ENCODE measurements around the gene GRP.
A peak's percentile ranks its signal among the peaks of the same experiment; 100 is the strongest.

The GRP gene

DNA sequence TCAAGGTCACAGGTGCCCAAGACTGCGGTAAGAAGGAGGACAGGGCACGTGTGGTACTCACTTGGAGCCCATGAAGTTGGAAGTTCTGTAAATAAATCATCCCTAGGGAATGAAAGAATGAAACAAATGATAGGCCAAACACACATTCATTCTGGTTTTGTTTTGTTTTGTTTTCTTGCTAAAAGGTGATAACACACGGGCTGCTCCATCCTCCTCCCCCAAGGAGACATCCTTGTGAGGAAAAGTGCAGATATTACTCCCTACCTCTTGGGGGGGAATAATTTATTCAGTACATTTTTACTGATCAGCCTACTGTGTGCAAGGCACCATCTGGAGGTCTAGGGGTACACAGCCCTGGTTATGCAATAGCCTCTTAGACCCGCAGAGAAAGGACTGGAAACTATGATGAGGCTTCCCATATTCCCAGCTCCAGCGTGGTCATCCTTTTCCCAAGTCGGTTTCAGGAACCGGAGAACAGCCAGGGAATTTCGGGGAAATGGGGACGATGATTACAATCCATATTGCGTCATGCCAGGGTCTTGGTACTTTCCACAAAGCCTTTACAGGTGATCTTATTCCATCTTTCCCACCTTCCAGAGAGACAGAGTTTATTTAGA is 47.0 kb downstream of the GRP start:
- TF ChIP-seq, protein P1, sequence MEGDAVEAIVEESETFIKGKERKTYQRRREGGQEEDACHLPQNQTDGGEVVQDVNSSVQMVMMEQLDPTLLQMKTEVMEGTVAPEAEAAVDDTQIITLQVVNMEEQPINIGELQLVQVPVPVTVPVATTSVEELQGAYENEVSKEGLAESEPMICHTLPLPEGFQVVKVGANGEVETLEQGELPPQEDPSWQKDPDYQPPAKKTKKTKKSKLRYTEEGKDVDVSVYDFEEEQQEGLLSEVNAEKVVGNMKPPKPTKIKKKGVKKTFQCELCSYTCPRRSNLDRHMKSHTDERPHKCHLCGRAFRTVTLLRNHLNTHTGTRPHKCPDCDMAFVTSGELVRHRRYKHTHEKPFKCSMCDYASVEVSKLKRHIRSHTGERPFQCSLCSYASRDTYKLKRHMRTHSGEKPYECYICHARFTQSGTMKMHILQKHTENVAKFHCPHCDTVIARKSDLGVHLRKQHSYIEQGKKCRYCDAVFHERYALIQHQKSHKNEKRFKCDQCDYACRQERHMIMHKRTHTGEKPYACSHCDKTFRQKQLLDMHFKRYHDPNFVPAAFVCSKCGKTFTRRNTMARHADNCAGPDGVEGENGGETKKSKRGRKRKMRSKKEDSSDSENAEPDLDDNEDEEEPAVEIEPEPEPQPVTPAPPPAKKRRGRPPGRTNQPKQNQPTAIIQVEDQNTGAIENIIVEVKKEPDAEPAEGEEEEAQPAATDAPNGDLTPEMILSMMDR (conservative IDR thresholded peaks at IDR 0.05; ENCODE audit: low read depth, low read length), result no peak
- DNase-seq (ENCODE audit: low read depth), result no peak
- H3K4me3 ChIP-seq (ENCODE audit: low read depth, low read length), result no peak overlapping the region

DNA sequence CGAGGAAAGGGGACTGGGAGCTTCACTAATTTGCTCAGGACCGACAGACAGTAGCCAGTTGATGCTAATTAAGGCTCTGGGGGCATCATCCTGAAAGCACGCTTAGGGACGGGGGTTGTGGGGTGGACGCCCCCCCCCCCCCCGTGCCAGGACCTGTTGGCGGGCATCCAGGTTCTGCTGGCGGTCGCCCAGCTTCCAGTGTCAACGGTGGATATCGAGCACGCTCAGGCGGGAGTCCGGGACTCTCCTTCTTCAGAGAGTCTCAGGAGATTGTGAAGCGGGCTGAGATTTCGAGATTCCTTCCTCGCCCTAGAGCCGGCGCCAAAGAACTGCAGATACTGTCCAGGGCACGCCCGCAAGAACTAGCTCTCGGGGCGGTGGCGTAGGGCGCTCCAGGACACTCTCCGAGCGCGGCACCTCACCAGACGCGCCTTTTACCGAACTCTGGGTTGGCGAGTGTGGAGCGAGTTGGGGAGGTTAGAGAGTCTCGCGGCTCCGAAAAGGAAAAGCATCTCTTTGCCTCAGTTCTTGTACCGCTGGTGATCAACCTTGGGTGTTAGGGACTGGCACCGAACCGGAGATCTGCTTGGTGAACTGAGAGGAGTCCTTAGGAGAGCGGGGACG is 47.7 kb downstream of the GRP start:
- DNase-seq (ENCODE audit: low read depth), result no peak

DNA sequence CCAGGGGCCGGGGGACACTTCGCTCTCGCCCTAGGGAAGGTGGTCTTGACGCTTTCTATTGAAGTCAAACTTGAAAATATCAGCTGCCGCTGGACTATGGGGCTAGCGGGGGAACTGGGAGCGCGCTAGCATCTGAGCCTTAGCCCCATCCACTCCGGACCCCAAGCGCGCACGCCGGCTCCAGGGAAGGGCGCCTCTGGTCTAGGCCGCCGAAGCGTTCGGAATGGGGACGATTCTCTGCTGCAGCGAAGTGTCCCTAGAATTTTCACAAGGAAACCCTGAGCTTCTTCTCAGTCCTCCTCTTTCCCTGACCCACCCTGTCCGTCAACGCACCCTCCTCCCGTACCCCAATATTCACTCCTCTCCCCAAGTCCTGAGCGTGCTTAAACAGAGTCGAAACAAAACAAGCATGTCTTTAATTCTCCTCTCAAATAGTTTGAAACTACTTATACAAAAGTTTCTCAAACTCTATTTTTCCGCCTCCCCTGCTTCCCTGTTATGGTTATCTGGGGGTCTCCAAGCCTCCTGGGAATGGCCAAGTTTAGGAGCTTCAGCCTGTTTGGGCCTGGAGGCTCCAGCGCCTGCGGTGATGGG is 48.3 kb downstream of the GRP start:
- TF ChIP-seq, protein P1 (conservative IDR thresholded peaks at IDR 0.05; ENCODE audit: low read depth, low read length), result no peak
- no peak overlapping the region for H3K4me3 ChIP-seq (ENCODE audit: low read depth, low read length)
- no peak for DNase-seq (ENCODE audit: low read depth)

More for the DNA sequence above, 47.7 kb downstream of the GRP start:
- H3K4me3 ChIP-seq (ENCODE audit: low read depth, low read length), result no peak overlapping the region
- TF ChIP-seq, protein P1 (conservative IDR thresholded peaks at IDR 0.05; ENCODE audit: low read depth, low read length), result no peak

DNA sequence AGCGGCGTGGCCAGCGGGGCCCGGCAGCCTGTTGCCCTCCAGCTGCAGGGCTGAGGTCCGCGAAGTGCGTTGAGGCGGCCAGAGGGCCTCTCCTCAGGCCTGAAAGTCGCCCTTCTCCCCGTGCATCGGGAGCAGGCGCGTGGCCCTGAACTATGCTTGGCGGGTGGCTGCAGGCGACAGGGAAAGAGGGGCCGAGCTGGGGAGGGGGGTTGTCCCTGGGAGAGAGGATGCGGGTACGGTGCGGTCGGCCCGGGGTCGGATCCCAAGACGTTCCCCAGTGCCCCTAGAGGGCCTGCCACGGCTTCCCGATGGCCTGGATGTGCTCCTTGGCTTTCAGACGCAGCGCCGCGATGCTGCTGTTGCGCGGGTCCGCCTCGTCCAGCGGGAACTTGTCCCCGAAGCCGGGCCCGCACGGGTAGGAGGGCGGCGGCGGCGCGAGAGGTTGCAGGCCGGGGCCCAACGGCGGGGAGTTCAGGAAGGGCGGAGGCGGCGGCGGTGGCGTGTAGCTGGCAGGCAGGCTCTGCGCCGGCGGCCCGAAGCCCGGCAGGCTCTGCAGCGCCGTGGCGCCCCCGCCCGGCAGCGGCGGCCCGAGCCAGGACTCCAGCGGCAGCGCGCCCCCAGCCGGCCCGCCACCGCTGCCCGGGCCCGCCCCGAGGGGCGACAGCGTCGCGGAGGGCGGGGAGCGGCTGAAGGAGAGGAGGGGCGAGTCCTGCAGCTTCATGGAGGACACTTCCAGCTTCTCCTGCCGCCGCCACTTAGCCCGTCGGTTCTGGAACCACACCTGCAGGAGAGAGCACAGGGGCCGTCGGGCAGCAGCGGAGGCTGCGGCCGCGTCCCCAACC is 49.0 kb downstream of the GRP start:
- TF ChIP-seq, protein P1 (conservative IDR thresholded peaks at IDR 0.05; ENCODE audit: low read depth, low read length), result no peak
- H3K4me3 ChIP-seq (ENCODE audit: low read depth, low read length), result no peak overlapping the region
- DNase-seq (ENCODE audit: low read depth), result peak; percentile 9

DNA sequence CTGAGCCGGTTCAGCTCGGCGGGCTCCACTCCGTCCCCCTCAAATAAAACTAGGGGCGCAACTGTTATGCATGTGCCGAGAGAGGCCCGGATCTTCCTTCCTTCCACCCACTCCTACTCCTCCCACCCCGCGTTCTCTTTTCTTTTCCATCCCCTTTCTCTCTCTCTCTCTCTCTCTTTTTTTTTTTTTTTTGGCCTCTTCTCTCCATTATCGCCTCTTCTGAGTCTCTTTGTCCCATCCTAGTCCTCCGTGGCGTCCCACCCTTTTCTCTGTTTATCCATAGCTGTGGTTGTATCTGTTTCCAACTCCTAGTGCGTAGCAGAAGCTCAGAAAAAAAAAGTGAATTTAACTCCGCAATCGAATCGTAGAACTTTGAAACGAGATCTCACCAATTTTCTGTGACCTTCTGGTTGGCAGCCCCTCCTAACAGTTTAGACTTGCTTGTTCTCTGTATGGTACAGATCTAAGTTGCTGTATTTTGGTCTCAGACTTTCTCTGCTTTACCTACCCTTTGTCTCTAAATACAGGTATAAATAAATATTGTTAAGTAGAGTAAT is 49.7 kb downstream of the GRP start:
- TF ChIP-seq, protein P1 (conservative IDR thresholded peaks at IDR 0.05; ENCODE audit: low read depth, low read length), result no peak
- DNase-seq (ENCODE audit: low read depth), result no peak
- H3K4me3 ChIP-seq (ENCODE audit: low read depth, low read length), result no peak overlapping the region

DNA sequence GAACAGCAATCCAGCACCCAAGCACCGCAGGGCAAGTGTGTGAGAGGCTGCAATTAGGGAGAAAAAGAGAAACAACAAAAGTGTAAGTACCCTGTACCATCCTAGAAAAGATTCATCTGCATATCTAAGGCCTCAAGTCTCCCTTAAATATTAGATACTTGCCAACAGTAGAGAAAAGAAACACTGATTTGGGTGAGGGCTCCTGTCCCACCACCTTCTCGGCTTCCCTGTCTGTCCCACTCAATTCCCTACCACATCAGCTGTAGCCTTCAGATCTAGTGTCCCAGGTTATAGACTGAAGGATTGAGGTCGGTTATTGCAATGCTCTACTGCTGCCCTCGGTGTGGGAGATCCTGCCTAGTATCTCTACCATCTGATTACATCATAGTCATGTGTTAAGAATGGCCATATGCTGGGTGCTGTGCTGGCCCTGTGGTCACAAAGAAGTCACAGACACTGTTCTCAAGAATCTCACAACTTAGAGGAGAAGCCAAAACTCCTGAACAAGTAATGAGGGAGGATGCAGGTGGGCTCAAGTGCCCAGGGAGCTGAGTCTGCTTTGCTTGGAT is 50.8 kb downstream of the GRP start:
- TF ChIP-seq, protein P1 (conservative IDR thresholded peaks at IDR 0.05; ENCODE audit: low read depth, low read length), result no peak
- no peak for DNase-seq (ENCODE audit: low read depth)
- H3K4me3 ChIP-seq (ENCODE audit: low read depth, low read length), result no peak overlapping the region
